GM23338 (cell line): ENCODE measurements around the gene MICAL1. TPM values are rescaled to one million over a fixed set of nuclear protein-coding genes. Genes with fewer than 3 reads are reported as not detected.

Experiments used
- ATAC-seq: fragments of 200-7000 bp; cut with Tn5 transposase; 3 replicates; pipeline ENCODE4 v1.9.1; 2020
- DNase-seq: peaks from one replicate; pipeline ENCODE4 v3.0.0-alpha.2; 2015; ENCODE audit warnings: low spot score
- H2AFZ ChIP-seq: fragments of 200-600 bp; sonication (generic); 2 replicates; pipeline ENCODE4 v1.8.0; 2016; ENCODE audit warnings: antibody characterized with exemption, mild to moderate bottlenecking, moderate library complexity
- H3F3A ChIP-seq: fragments of 200-600 bp; sonication (generic); replicated peaks from 2 replicates; pipeline ENCODE4 v1.8.0; 2017; ENCODE audit warnings: antibody characterized with exemption, mixed run types, low read depth
- H3K27ac ChIP-seq: fragments of 200-600 bp; sonication (generic); 2 replicates; pipeline ENCODE4 v1.6.1; 2016; ENCODE audit warnings: low read depth
- H3K27me3 ChIP-seq: fragments of 200-600 bp; sonication (generic); 2 replicates; pipeline ENCODE4 v1.8.0; 2016; ENCODE audit warnings: mild to moderate bottlenecking, mixed run types, moderate library complexity; ENCODE audit not compliant: insufficient read depth
- H3K36me3 ChIP-seq: fragments of 200-600 bp; sonication (generic); 2 replicates; pipeline ENCODE4 v1.8.0; 2016; ENCODE audit warnings: mild to moderate bottlenecking; ENCODE audit not compliant: insufficient read depth
- H3K4me1 ChIP-seq: fragments of 200-600 bp; sonication (generic); 2 replicates; pipeline ENCODE4 v1.8.0; 2016; ENCODE audit warnings: mild to moderate bottlenecking, moderate library complexity; ENCODE audit not compliant: insufficient read depth
- H3K4me2 ChIP-seq: fragments of 200-600 bp; sonication (generic); 2 replicates; pipeline ENCODE4 v1.7.1; 2017; ENCODE audit warnings: mixed run types
- H3K4me3 ChIP-seq: fragments of 200-600 bp; sonication (generic); 2 replicates; pipeline ENCODE4 v1.6.1; 2016; ENCODE audit warnings: mixed run types
- H3K79me2 ChIP-seq: fragments of 200-600 bp; sonication (generic); replicated peaks from 2 replicates; pipeline ENCODE4 v1.8.0; 2017; ENCODE audit warnings: mild to moderate bottlenecking; ENCODE audit not compliant: insufficient read depth
- H3K9me2 ChIP-seq: fragments of 200-600 bp; sonication (generic); 2 replicates; pipeline ENCODE4 v1.8.0; 2017; ENCODE audit not compliant: insufficient read depth
- H4K20me1 ChIP-seq: fragments of 200-600 bp; sonication (generic); replicated peaks from 2 replicates; pipeline ENCODE4 v1.8.0; 2017; ENCODE audit warnings: mild to moderate bottlenecking; ENCODE audit not compliant: insufficient read depth
- H3K27ac Mint-ChIP-seq: 2 replicates; pipeline ENCODE4 v1.8.0; 2020; ENCODE audit warnings: inconsistent platforms, mild to moderate bottlenecking, moderate library complexity, mixed read lengths
- H3K27me3 Mint-ChIP-seq: 3 replicates; pipeline ENCODE4 v1.8.0; 2022; ENCODE audit warnings: low read depth, mild to moderate bottlenecking, moderate library complexity, mixed read lengths, inconsistent platforms; ENCODE audit not compliant: insufficient read depth, poor library complexity
- H3K36me3 Mint-ChIP-seq: 3 replicates; pipeline ENCODE4 v1.8.0; 2021; ENCODE audit warnings: low read depth, mild to moderate bottlenecking, inconsistent platforms, moderate library complexity, mixed read lengths
- H3K4me1 Mint-ChIP-seq: 3 replicates; pipeline ENCODE4 v1.8.0; 2020; ENCODE audit warnings: mild to moderate bottlenecking, inconsistent platforms, mixed read lengths
- H3K4me3 Mint-ChIP-seq: 3 replicates; pipeline ENCODE4 v1.8.0; 2021; ENCODE audit warnings: moderate library complexity, mild to moderate bottlenecking, inconsistent platforms, mixed read lengths
- H3K9me3 Mint-ChIP-seq: 3 replicates; pipeline ENCODE4 v1.8.0; 2020; ENCODE audit warnings: moderate library complexity, mild to moderate bottlenecking, inconsistent platforms, mixed read lengths
- CREB1 ChIP-seq: fragments of 250-450 bp; sonication (Bioruptor Pico); IDR thresholded peaks from 2 replicates; pipeline ENCODE4 v1.5.0; 2020; ENCODE audit warnings: low read depth, mild to moderate bottlenecking, moderate library complexity
- CTCF ChIP-seq, 2 experiments: fragments of 200-600 bp in 1 of 2; sonication (generic) in 1 of 2; conservative IDR thresholded peaks; 2 replicates each; pipeline versions ENCODE4 v1.5.1 to v1.6.1; 2016 to 2017; ENCODE audit warnings: antibody characterized with exemption in 2 of 2, low read depth in 2 of 2, mild to moderate bottlenecking in 2 of 2, moderate library complexity in 1 of 2
- ETS1 ChIP-seq: IDR thresholded peaks from 2 replicates; pipeline ENCODE4 v1.6.1; 2016; ENCODE audit warnings: antibody characterized with exemption
- EZH2 ChIP-seq: fragments of 200-600 bp; sonication (generic); IDR thresholded peaks from one replicate; pipeline ENCODE4 v1.8.0; 2017; ENCODE audit warnings: antibody characterized with exemption, mild to moderate bottlenecking, low read depth; ENCODE audit not compliant: unreplicated experiment
- EZH2phosphoT487 ChIP-seq: fragments of 200-600 bp; sonication (generic); IDR thresholded peaks from one replicate; pipeline ENCODE4 v1.8.1; 2018; ENCODE audit warnings: antibody characterized with exemption; ENCODE audit not compliant: unreplicated experiment
- JUNB ChIP-seq: IDR thresholded peaks from one replicate; pipeline ENCODE4 v1.6.1; 2016; ENCODE audit warnings: antibody characterized with exemption; ENCODE audit not compliant: unreplicated experiment
- NANOG ChIP-seq: IDR thresholded peaks from 2 replicates; pipeline ENCODE4 v1.6.1; 2016; ENCODE audit warnings: antibody characterized with exemption, borderline replicate concordance
- POLR2AphosphoS5 ChIP-seq: IDR thresholded peaks from 2 replicates; pipeline ENCODE4 v1.6.1; 2016; ENCODE audit warnings: antibody characterized with exemption, low read depth
- REST ChIP-seq: IDR thresholded peaks from one replicate; pipeline ENCODE4 v1.6.1; 2018; ENCODE audit warnings: antibody characterized with exemption; ENCODE audit not compliant: unreplicated experiment
- STAT1 ChIP-seq: IDR thresholded peaks from one replicate; pipeline ENCODE4 v1.6.1; 2016; ENCODE audit warnings: antibody characterized with exemption; ENCODE audit not compliant: unreplicated experiment
- ZNF114 ChIP-seq: fragments of 250-450 bp; sonication (Bioruptor Pico); IDR thresholded peaks from 2 replicates; pipeline ENCODE4 v1.5.0; 2020; ENCODE audit warnings: mild to moderate bottlenecking, moderate library complexity
- ZNF331 ChIP-seq: fragments of 250-450 bp; sonication (Bioruptor Pico); IDR thresholded peaks from 2 replicates; pipeline ENCODE4 v1.5.0; 2020; ENCODE audit warnings: low read depth, mild to moderate bottlenecking, moderate library complexity
- ZNF462 ChIP-seq: fragments of 250-450 bp; sonication (Bioruptor Pico); IDR thresholded peaks from 2 replicates; pipeline ENCODE4 v1.5.0; 2020; ENCODE audit warnings: mild to moderate bottlenecking, moderate library complexity
- polyA plus RNA-seq: library from polyadenylated mRNA; unstranded; fragments of >200 nt; fragmentation: Nextera tagmentation; extraction: Ambion mirVana; gene quantifications from 2 replicates; pipeline ENCODE4 v1.2.1, GENCODE V29; 2016
- total RNA-seq: library from RNA; depleted of rRNA; stranded (reverse); fragments of >200 nt; shearing (Covaris generic); gene quantifications from 2 replicates; pipeline ENCODE4 v1.2.3, GENCODE V29; 2014

MICAL1 gene
- total and polyA plus RNA-seq, 2 experiments from 2014 or later, result 27.8 to 77.8 TPM

- TF ChIP-seq ZNF462 (CRISPR knock-in tag) (no peak), JUNB (no peak), POLR2AphosphoS5 (no peak), EZH2phosphoT487 (no peak), EZH2 (no peak), STAT1 (no peak), ZNF331 (no peak)
These were observed 21.6 kb upstream of the MICAL1 start (continued) for GRCh38 chr6:109477184-109477583.

- H3K36me3 Mint-ChIP-seq, result peaks cover 83% of the 10 kb centered on the region
- peaks cover 64% of the 10 kb centered on the region for H3K79me2 ChIP-seq
These were observed 20.1 kb upstream of the MICAL1 start for GRCh38 chr6:109475625-109476024.

More at GRCh38 chr6:109475625-109476024, 20.1 kb upstream of the MICAL1 start:
- H2AFZ ChIP-seq, result no peak overlapping the region
- no peak overlapping the region for H3K27ac ChIP-seq
- H3K36me3 ChIP-seq, result peaks cover 55% of the 10 kb centered on the region
- H4K20me1 ChIP-seq, result peaks cover 46% of the 10 kb centered on the region
- H3K4me1 ChIP-seq, result peaks cover 26% of the 10 kb centered on the region
- Mint-ChIP-seq H3K27ac (no peak overlapping the region), H3K27me3 (peaks cover 5% of the 10 kb centered on the region), H3K9me3 (no peaks in the 10 kb centered on the region), H3K4me1 (peaks cover 26% of the 10 kb centered on the region), H3K4me3 (no peak overlapping the region)
- H3F3A ChIP-seq, result no peaks in the 10 kb centered on the region
- H3K27me3 ChIP-seq, result no peaks in the 10 kb centered on the region
- no peak for DNase-seq
- ATAC-seq, result no peak
- H3K9me2 ChIP-seq, result no peaks in the 10 kb centered on the region
- H3K4me3 ChIP-seq, result no peak overlapping the region
- H3K4me2 ChIP-seq, result no peak overlapping the region
- no peak for TF ChIP-seq ZNF114
- no peak for TF ChIP-seq STAT1
- no peak for TF ChIP-seq CREB1
- no peak for TF ChIP-seq EZH2
- TF ChIP-seq JUNB, result no peak
- TF ChIP-seq REST, result no peak
- TF ChIP-seq CTCF (conservative IDR thresholded peaks at IDR 0.05; ENCODE audit: low read depth in 2 of 2), result no peak
- no peak for TF ChIP-seq EZH2phosphoT487
- TF ChIP-seq ETS1, result no peak
- TF ChIP-seq POLR2AphosphoS5, result no peak
- TF ChIP-seq NANOG, result no peak
- no peak for TF ChIP-seq ZNF331
